ENCODE measurements around the gene CBX1. TPM values are rescaled to one million over a fixed set of nuclear protein-coding genes. Genes with fewer than 3 reads are reported as not detected.

Gene CBX1
- total and polyA plus RNA-seq, 2 of the 13 experiments (the other 11 are each of a cell fraction or from before 2014, with no cell fraction given) = 17.8 to 108 TPM

DNA sequence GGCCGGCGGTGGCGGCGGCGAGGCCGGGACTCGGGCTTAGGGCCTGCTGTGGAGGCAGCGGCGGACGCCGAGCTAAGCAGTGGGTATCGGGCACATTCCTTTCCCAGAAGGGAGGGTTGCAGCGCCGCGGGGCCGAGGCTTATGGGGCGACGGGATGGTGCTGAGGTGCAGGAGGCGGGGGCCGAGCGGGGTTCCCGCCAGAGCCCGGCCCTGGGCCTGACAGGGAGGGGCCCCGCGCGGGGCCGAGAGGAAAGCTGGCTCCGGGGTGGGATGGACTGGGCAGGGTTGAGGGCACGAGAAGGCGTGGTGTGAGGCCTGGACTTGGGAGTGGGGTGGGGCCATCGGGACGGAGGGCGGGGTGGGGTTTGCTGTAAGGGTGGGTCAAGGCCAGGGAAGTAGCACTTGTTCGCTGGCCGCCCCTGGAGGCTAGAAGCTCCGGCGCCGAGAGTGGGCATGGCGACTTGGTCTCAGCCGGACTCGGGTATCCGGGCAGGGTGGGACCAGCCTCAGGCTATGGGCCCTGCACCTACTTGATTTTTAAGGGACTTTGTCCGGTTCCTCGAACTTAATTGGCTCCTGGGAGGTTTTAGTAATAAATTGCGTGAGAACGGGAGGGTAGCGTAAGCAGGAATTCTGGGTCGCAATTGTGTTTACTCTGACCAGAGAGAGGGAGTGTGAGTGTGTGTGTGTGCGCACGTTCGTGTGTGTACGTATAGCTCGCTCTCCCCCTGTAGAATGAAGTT, 52.7 kb downstream of the CBX1 start (continued):
- TF ChIP-seq, protein P1, sequence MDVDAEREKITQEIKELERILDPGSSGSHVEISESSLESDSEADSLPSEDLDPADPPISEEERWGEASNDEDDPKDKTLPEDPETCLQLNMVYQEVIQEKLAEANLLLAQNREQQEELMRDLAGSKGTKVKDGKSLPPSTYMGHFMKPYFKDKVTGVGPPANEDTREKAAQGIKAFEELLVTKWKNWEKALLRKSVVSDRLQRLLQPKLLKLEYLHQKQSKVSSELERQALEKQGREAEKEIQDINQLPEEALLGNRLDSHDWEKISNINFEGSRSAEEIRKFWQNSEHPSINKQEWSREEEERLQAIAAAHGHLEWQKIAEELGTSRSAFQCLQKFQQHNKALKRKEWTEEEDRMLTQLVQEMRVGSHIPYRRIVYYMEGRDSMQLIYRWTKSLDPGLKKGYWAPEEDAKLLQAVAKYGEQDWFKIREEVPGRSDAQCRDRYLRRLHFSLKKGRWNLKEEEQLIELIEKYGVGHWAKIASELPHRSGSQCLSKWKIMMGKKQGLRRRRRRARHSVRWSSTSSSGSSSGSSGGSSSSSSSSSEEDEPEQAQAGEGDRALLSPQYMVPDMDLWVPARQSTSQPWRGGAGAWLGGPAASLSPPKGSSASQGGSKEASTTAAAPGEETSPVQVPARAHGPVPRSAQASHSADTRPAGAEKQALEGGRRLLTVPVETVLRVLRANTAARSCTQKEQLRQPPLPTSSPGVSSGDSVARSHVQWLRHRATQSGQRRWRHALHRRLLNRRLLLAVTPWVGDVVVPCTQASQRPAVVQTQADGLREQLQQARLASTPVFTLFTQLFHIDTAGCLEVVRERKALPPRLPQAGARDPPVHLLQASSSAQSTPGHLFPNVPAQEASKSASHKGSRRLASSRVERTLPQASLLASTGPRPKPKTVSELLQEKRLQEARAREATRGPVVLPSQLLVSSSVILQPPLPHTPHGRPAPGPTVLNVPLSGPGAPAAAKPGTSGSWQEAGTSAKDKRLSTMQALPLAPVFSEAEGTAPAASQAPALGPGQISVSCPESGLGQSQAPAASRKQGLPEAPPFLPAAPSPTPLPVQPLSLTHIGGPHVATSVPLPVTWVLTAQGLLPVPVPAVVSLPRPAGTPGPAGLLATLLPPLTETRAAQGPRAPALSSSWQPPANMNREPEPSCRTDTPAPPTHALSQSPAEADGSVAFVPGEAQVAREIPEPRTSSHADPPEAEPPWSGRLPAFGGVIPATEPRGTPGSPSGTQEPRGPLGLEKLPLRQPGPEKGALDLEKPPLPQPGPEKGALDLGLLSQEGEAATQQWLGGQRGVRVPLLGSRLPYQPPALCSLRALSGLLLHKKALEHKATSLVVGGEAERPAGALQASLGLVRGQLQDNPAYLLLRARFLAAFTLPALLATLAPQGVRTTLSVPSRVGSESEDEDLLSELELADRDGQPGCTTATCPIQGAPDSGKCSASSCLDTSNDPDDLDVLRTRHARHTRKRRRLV (CRISPR knock-in tag; IDR thresholded peaks at IDR 0.05) = peak; percentile 37
- TF ChIP-seq CBX2 (IDR thresholded peaks at IDR 0.05; ENCODE audit: low read depth, low read length) (no peak), CBX2 (CRISPR knock-in tag; IDR thresholded peaks at IDR 0.05; ENCODE audit: low read depth) (no peak; the same call in 1 of the 2 replicates), ONECUT2 (CRISPR knock-in tag; IDR thresholded peaks at IDR 0.05) (peak; percentile 20; the same call in 1 of the 2 replicates), ZNF775 (CRISPR knock-in tag; IDR thresholded peaks at IDR 0.05; ENCODE audit: borderline replicate concordance) (no peak; the same call in 1 of the 2 replicates), ZNF143 (CRISPR knock-in tag; IDR thresholded peaks at IDR 0.05) (peak; percentile 56), HNRNPL (IDR thresholded peaks at IDR 0.05; ENCODE audit: low read depth, low read length) (0 out of 2 replicates have a peak, but pooled peaks have one; percentile 76), PITX1 (CRISPR knock-in tag; IDR thresholded peaks at IDR 0.05) (peak; percentile 58), MAZ (IDR thresholded peaks at IDR 0.05; ENCODE audit: borderline replicate concordance, low read depth, low read length) (peak; percentile 93), MAZ (CRISPR knock-in tag; IDR thresholded peaks at IDR 0.05; ENCODE audit: low read depth) (peak; percentile 83), ZNF7 (CRISPR knock-in tag; IDR thresholded peaks at IDR 0.05) (peak; percentile 26; the same call in 1 of the 2 replicates), ZNF564 (CRISPR knock-in tag; IDR thresholded peaks at IDR 0.05) (peak; percentile 63), PHF8 (CRISPR knock-in tag; IDR thresholded peaks at IDR 0.05) (peak; percentile 99), TBX3 (IDR thresholded peaks at IDR 0.05; ENCODE audit: borderline replicate concordance) (peak; percentile 7; the same call in 1 of the 2 replicates), ZMYM2 (CRISPR knock-in tag; IDR thresholded peaks at IDR 0.05) (peak; percentile 56; the same call in 1 of the 2 replicates), ZNF878 (CRISPR knock-in tag; IDR thresholded peaks at IDR 0.05) (peak; percentile 97), KLF11 (CRISPR knock-in tag; IDR thresholded peaks at IDR 0.05) (peak; percentile 55; the same call in 1 of the 2 replicates), FOXP1 (IDR thresholded peaks at IDR 0.05) (peak; percentile 45; the same call in 1 of the 2 replicates), FOXP1 (CRISPR knock-in tag; IDR thresholded peaks at IDR 0.05) (peak; percentile 80), TBP (CRISPR knock-in tag; IDR thresholded peaks at IDR 0.05) (0 out of 2 replicates have a peak, but pooled peaks have one; percentile 72), ZBTB7B (CRISPR knock-in tag; IDR thresholded peaks at IDR 0.05) (peak; percentile 70), GABPB1 (CRISPR knock-in tag; IDR thresholded peaks at IDR 0.05) (peak; percentile 88; the same call in 1 of the 2 replicates), RAD21 (CRISPR knock-in tag; IDR thresholded peaks at IDR 0.05) (peak; percentile 75)
- TF ChIP-seq, protein P2, sequence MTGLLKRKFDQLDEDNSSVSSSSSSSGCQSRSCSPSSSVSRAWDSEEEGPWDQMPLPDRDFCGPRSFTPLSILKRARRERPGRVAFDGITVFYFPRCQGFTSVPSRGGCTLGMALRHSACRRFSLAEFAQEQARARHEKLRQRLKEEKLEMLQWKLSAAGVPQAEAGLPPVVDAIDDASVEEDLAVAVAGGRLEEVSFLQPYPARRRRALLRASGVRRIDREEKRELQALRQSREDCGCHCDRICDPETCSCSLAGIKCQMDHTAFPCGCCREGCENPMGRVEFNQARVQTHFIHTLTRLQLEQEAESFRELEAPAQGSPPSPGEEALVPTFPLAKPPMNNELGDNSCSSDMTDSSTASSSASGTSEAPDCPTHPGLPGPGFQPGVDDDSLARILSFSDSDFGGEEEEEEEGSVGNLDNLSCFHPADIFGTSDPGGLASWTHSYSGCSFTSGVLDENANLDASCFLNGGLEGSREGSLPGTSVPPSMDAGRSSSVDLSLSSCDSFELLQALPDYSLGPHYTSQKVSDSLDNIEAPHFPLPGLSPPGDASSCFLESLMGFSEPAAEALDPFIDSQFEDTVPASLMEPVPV (CRISPR knock-in tag; IDR thresholded peaks at IDR 0.05) = no peak; the same call in 1 of the 2 replicates
- TF ChIP-seq, protein P3, sequence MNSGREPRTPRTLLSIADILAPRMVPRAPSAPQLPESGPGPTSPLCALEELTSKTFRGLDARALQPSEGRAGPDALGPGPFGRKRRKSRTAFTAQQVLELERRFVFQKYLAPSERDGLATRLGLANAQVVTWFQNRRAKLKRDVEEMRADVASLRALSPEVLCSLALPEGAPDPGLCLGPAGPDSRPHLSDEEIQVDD (CRISPR knock-in tag; IDR thresholded peaks at IDR 0.05; ENCODE audit: borderline replicate concordance) = no peak; the same call in 1 of the 2 replicates
